Endothelial cell of umbilical vein (primary cell): ENCODE results near the gene UBE4B. TPM values are rescaled to one million over a fixed set of nuclear protein-coding genes. Genes with fewer than 3 reads are reported as not detected.

Source experiments
- BruUV-seq: library from RNA; stranded (reverse); fragments of 400-500 nt; replicated peaks from 2 replicates; lab custom pipeline; 2021; lab: Mats Ljungman, UMichigan
- CTCF ChIA-PET: fragments of 300-600, 350-600 bp; sonication (Branson Sonifier 250); formaldehyde crosslinking; loops from one replicate; lab custom pipeline; 2021; ENCODE audit warnings: antibody characterized with exemption, inconsistent platforms; lab: Charles Lee
- POLR2A ChIA-PET: fragments of 300-600, 350-600 bp; sonication (Branson Sonifier 250); formaldehyde crosslinking; loops from one replicate; lab custom pipeline; 2021; ENCODE audit warnings: antibody characterized with exemption, inconsistent platforms; lab: Charles Lee
- DNase-seq: peaks from one replicate; pipeline ENCODE4 v3.0.0-alpha.2; 2011; ENCODE audit warnings: low read depth, low spot score
- FAIRE-seq: peaks from 2 replicates; lab custom pipeline; 2011; peaks lifted over from hg19 to GRCh38; lab: Jason Lieb, UNC
- H2AFZ ChIP-seq: 2 replicates; pipeline ENCODE4 v1.6.0; 2012; ENCODE audit warnings: low read depth, low read length, control low read depth, inconsistent platforms
- H3K27ac ChIP-seq: 2 replicates; pipeline ENCODE4 v1.5.1; 2011; ENCODE audit warnings: low read depth, mild to moderate bottlenecking, control low read depth, low read length, moderate library complexity; ENCODE audit not compliant: insufficient read depth
- H3K27me3 ChIP-seq, 2 experiments: 2 replicates each; pipeline versions ENCODE4 v1.6.0 to v1.6.1; 2011; ENCODE audit warnings: low read length in 2 of 2, mixed read lengths in 1 of 2; ENCODE audit not compliant: control insufficient read depth in 2 of 2, insufficient read depth in 2 of 2
- H3K36me3 ChIP-seq, 2 experiments: 2 replicates in 1 of 2; 3 replicates in 1 of 2; pipeline ENCODE4 v1.5.1; 2011; ENCODE audit warnings: low read length in 2 of 2, mild to moderate bottlenecking in 1 of 2, moderate library complexity in 1 of 2; ENCODE audit not compliant: control insufficient read depth in 2 of 2, insufficient read depth in 2 of 2; ENCODE audit errors: extremely low read depth in 1 of 2
- H3K4me1 ChIP-seq: 3 replicates; pipeline ENCODE4 v1.5.1; 2011; ENCODE audit warnings: mild to moderate bottlenecking, low read length; ENCODE audit not compliant: control insufficient read depth, insufficient read depth; ENCODE audit errors: extremely low read depth
- H3K4me2 ChIP-seq: 2 replicates; pipeline ENCODE4 v1.6.1; 2011; ENCODE audit warnings: low read length, control low read depth, mixed read lengths; ENCODE audit not compliant: insufficient read depth
- H3K4me3 ChIP-seq, 3 experiments: fragments of 200-600 bp in 1 of 3; sonication (generic), shearing (Covaris generic) in 1 of 3; replicated peaks in 1 of 3; 2 replicates each; pipeline ENCODE4 v1.5.1; 2011 to 2016; ENCODE audit warnings: control low read depth in 3 of 3, low read length in 3 of 3, mild to moderate bottlenecking in 2 of 3, inconsistent platforms in 1 of 3, low read depth in 1 of 3, moderate library complexity in 1 of 3; ENCODE audit not compliant: insufficient read depth in 1 of 3
- H3K79me2 ChIP-seq: 2 replicates; pipeline ENCODE4 v1.6.0; 2012; ENCODE audit warnings: low read length, inconsistent platforms; ENCODE audit not compliant: control insufficient read depth, insufficient read depth
- H3K9ac ChIP-seq: replicated peaks from 2 replicates; pipeline ENCODE3; 2011; ENCODE audit warnings: low read length, control low read depth; ENCODE audit not compliant: insufficient read depth; ENCODE audit errors: extremely low read depth
- H3K9me1 ChIP-seq: replicated peaks from 3 replicates; pipeline ENCODE4 v1.6.0; 2011; ENCODE audit warnings: mild to moderate bottlenecking, low read length; ENCODE audit not compliant: control insufficient read depth, insufficient read depth; ENCODE audit errors: extremely low read depth
- H3K9me3 ChIP-seq: replicated peaks from 2 replicates; pipeline ENCODE4 v1.5.1; 2012; ENCODE audit warnings: low read length, inconsistent platforms; ENCODE audit not compliant: control insufficient read depth, insufficient read depth
- H4K20me1 ChIP-seq: replicated peaks from 2 replicates; pipeline ENCODE3; 2011; ENCODE audit warnings: mild to moderate bottlenecking, low read length; ENCODE audit not compliant: control insufficient read depth, insufficient read depth; ENCODE audit errors: extremely low read depth
- EZH2 ChIP-seq: IDR thresholded peaks from 2 replicates; pipeline ENCODE4 v1.6.1; 2012; ENCODE audit warnings: borderline replicate concordance, low read depth, mild to moderate bottlenecking, moderate library complexity, low read length, inconsistent platforms; ENCODE audit not compliant: severe bottlenecking
- FOS ChIP-seq: IDR thresholded peaks from 2 replicates; pipeline ENCODE4 v1.6.1; 2011; ENCODE audit warnings: mild to moderate bottlenecking, low read length, moderate library complexity, borderline replicate concordance; ENCODE audit not compliant: insufficient read depth
- GATA2 ChIP-seq: IDR thresholded peaks from 2 replicates; pipeline ENCODE4 v1.7.0; 2011; ENCODE audit warnings: low read depth, mild to moderate bottlenecking, moderate library complexity, mixed read lengths, low read length; ENCODE audit not compliant: insufficient read length, insufficient read depth
- JUN ChIP-seq: IDR thresholded peaks from 2 replicates; pipeline ENCODE4 v1.6.1; 2011; ENCODE audit warnings: borderline replicate concordance, low read depth; ENCODE audit not compliant: insufficient read length, insufficient read depth
- MYC ChIP-seq: IDR thresholded peaks from one replicate; pipeline ENCODE4 v1.6.1; 2011; ENCODE audit warnings: mild to moderate bottlenecking, low read depth, low read length
- POLR2A ChIP-seq: IDR thresholded peaks from 2 replicates; pipeline ENCODE4 v1.6.1; 2012; ENCODE audit warnings: low read depth, mild to moderate bottlenecking, control low read depth, low read length
- POLR2AphosphoS5 ChIP-seq: IDR thresholded peaks from 2 replicates; pipeline ENCODE4 v1.6.1; 2012; ENCODE audit warnings: low read depth, mild to moderate bottlenecking, control low read depth, low read length, moderate library complexity; ENCODE audit not compliant: insufficient read depth
- dilution Hi-C: fragments of 300-500 bp; cut with MboI; formaldehyde crosslinking; loops from one replicate; pipeline ENCODE4 v1.15.0; 2019; ENCODE audit warnings: low sequenced_read_pairs; ENCODE audit not compliant: extremely low pct_ligation_motif_present
- intact Hi-C: fragments of 100-400 bp; cut with micrococcal nuclease; formaldehyde crosslinking; loops from one replicate; pipeline ENCODE4 v1.10.0; 2022
- polyA plus RNA-seq, 4 experiments: library from polyadenylated mRNA; depleted of rRNA in 3 of 4; stranded (reverse) in 3 of 4; unstranded in 1 of 4; fragments of >200 nt; gene quantifications; 2 replicates each; pipeline versions ENCODE4 v1.2.1 to v1.2.3, GENCODE V29; 2011 to 2012; ENCODE audit warnings: missing spikeins in 1 of 4
- total RNA-seq: library from RNA; stranded (reverse); gene quantifications from 2 replicates; pipeline ENCODE4 v1.2.3, GENCODE V29; 2021
- TF ChIP-seq, protein P1 (sequence below), 2 donors: IDR thresholded peaks; 1 replicate in 1 of 2; 2 replicates in 1 of 2; pipeline ENCODE4 v1.5.1; 2011; ENCODE audit warnings: low read length in 2 of 2, mild to moderate bottlenecking in 2 of 2, moderate library complexity in 2 of 2, control low read depth in 1 of 2, inconsistent platforms in 1 of 2, low read depth in 1 of 2; ENCODE audit not compliant: insufficient read depth in 1 of 2; ENCODE audit errors: extremely low read depth in 1 of 2
- TF ChIP-seq, protein P2 (sequence below): IDR thresholded peaks from 2 replicates; pipeline ENCODE4 v1.6.1; 2011; ENCODE audit not compliant: insufficient read depth, insufficient read length

UBE4B gene
- total and polyA plus RNA-seq, 2 donors (not counting 3 experiments of a cell fraction or from before 2014, with no cell fraction given): 17.8 to 54.5 TPM

DNA sequence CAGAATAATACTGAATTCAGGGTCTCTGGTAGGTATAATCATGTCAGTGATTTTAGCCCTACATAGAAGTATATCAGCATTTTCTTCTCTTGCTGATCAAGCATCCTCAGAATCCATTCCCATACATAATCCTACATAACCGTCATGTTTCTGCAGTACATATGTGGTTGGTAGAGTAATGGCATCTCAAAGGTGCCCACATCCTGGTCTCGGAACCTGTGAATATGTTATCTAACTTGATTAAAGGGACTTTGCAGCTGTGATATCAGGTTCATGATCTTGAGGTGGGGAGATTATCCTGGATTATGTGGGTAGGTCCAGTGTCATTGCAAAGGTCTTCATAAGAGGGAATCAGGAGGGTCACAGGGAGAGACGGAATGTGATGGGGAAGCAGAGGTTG lies 108.2 kb downstream of the UBE4B start:
- Histone ChIP-seq H4K20me1 (no peaks in the 10 kb centered on the region), H3K27ac (no peak overlapping the region), H3K27me3 (no peaks in the 10 kb centered on the region), H3K9me3 (no peaks in the 10 kb centered on the region), H3K9me1 (no peaks in the 10 kb centered on the region), H3K79me2 (no peaks in the 10 kb centered on the region), H2AFZ (no peak overlapping the region), H3K4me1 (no peaks in the 10 kb centered on the region), H3K36me3 (peaks cover 0 to 5% of the 10 kb centered on the region in 2 experiments), H3K9ac (no peak overlapping the region), H3K4me3 (no peak overlapping the region), H3K4me2 (no peak overlapping the region)
- dilution Hi-C loops (no loop called here), intact Hi-C loops (no loop called here)
- no TSS peak for BruUV-seq
- FAIRE-seq (no peak), DNase-seq (no peak)
- ChIA-PET CTCF (no interaction called here), POLR2A (no interaction called here)
- TF ChIP-seq, protein P1, sequence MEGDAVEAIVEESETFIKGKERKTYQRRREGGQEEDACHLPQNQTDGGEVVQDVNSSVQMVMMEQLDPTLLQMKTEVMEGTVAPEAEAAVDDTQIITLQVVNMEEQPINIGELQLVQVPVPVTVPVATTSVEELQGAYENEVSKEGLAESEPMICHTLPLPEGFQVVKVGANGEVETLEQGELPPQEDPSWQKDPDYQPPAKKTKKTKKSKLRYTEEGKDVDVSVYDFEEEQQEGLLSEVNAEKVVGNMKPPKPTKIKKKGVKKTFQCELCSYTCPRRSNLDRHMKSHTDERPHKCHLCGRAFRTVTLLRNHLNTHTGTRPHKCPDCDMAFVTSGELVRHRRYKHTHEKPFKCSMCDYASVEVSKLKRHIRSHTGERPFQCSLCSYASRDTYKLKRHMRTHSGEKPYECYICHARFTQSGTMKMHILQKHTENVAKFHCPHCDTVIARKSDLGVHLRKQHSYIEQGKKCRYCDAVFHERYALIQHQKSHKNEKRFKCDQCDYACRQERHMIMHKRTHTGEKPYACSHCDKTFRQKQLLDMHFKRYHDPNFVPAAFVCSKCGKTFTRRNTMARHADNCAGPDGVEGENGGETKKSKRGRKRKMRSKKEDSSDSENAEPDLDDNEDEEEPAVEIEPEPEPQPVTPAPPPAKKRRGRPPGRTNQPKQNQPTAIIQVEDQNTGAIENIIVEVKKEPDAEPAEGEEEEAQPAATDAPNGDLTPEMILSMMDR (IDR thresholded peaks at IDR 0.05; ENCODE audit: extremely low read depth in 1 of 2, insufficient read depth in 1 of 2, low read depth in 1 of 2, low read length in 2 of 2): no peak
- TF ChIP-seq POLR2AphosphoS5 (no peak), FOS (no peak), JUN (no peak), POLR2A (no peak), GATA2 (no peak), EZH2 (no peak), MYC (no peak)
- TF ChIP-seq, protein P2, sequence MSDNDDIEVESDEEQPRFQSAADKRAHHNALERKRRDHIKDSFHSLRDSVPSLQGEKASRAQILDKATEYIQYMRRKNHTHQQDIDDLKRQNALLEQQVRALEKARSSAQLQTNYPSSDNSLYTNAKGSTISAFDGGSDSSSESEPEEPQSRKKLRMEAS: no peak
